GM12874 (cell line): ENCODE results near the gene ODF2.

ENCODE experiments used
- TF ChIP-seq, protein P1 (sequence below): IDR thresholded peaks from 2 replicates; pipeline ENCODE4 v1.5.1; 2011; ENCODE audit warnings: low read depth, mild to moderate bottlenecking, control low read depth, low read length, moderate library complexity; ENCODE audit not compliant: insufficient read depth

The ODF2 gene

DNA sequence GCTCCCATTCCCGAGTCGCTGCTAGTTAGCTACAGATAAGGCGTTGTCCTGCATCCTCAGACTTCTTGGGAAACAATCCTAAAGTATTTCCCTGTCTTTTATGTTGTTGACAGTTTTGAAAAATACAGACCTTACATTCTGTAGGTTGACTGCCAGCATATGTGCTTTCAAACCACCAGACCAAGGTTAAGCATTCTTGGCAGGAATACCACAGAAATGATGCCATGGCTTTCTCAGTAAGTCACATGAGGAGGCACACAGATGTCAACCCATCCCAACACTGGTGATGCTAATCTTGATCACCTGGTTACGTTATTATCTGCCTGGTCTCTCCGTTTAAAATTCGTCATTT is 49.6 kb downstream of the ODF2 start:
- TF ChIP-seq, protein P1, sequence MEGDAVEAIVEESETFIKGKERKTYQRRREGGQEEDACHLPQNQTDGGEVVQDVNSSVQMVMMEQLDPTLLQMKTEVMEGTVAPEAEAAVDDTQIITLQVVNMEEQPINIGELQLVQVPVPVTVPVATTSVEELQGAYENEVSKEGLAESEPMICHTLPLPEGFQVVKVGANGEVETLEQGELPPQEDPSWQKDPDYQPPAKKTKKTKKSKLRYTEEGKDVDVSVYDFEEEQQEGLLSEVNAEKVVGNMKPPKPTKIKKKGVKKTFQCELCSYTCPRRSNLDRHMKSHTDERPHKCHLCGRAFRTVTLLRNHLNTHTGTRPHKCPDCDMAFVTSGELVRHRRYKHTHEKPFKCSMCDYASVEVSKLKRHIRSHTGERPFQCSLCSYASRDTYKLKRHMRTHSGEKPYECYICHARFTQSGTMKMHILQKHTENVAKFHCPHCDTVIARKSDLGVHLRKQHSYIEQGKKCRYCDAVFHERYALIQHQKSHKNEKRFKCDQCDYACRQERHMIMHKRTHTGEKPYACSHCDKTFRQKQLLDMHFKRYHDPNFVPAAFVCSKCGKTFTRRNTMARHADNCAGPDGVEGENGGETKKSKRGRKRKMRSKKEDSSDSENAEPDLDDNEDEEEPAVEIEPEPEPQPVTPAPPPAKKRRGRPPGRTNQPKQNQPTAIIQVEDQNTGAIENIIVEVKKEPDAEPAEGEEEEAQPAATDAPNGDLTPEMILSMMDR = no peak

DNA sequence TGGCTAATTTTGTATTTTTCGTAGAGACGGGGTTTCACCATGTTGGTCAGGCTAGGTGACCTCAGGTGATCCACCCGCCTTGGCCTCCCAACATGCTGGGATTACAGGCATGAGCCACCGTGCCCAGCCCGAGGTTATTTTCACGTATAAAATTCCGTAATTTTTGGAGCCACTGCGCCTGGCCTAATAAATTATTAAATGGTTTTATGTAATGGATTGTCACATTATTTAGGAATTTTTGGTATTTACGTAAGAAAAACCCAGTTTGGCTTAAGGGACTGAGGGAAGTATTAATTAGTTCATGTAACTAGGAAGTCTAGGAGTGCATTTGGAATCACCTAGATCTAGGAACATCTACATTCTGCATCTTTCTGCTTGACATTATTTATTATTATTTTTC is 57.0 kb downstream of the ODF2 start:
- TF ChIP-seq, protein P1 = no peak

DNA sequence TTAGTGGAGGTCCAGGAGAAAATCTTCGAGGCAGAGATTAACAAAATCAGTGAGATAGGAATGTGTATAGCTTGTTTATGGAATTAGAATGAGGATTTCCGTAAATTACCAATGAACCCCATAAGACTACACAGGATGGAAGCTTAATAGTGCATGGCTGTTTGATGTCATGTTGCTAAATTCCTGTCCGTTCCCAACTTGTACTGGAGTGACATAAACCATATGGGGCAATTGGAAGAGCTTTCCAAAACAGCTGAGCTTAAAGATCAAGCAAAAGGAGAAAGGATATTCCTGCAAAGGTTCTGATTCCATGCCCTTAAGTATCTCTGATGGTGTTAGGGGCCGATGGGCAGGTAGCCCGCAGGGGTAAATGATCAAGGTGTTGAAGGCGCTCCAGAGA is 66.2 kb downstream of the ODF2 start:
- TF ChIP-seq, protein P1 = no peak

DNA sequence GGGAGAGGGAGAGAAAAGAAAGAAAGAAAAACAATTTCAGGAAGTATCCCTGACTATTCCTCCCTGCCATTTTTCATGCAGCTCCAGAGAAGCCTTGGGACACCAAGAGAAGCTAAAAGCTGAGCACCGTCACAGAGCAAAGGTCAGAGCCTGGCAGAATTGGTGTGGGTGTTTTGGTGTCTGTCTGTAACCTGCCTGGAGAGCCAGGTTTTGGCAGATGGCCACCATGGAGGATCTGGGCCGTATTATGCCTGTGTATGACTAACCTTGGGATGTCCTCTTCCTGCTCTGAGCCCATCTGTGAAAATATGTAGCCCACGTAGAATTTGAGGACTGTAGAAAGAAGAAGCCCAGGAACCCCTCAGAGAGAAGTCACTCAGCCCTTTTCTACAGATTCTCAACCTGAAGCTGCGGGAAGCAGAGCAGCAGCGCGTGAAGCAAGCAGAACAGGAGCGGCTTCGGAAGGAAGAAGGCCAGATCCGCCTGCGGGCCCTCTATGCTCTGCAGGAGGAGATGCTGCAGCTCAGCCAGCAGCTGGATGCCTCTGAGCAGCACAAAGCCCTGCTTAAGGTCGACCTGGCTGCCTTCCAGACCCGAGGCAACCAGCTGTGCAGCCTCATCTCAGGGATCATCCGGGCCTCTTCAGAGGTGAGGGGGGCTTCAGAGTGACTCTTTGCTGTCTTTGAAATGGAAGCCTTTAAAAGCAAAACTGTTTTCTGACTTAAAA is 67.6 kb downstream of the ODF2 start:
- TF ChIP-seq, protein P1 = no peak

DNA sequence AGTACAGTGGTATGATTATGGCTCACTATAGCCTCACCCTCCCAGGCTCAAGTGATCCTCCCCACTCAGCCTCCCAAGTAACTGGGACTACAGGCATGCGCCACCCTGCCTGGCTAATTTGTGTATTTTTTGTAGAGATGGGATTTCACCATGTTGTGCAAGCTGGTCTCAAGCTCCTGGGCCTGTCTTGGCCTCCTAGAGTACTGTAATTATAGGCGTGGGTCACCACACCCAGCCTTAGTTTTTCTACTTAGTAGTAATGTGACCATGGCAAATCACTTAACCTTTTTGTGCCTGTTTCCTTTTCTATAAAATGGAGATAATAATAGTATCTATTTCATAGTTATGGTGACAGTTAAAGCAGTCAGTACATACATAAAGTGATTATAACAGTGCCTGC is 70.9 kb downstream of the ODF2 start:
- TF ChIP-seq, protein P1 = no peak

DNA sequence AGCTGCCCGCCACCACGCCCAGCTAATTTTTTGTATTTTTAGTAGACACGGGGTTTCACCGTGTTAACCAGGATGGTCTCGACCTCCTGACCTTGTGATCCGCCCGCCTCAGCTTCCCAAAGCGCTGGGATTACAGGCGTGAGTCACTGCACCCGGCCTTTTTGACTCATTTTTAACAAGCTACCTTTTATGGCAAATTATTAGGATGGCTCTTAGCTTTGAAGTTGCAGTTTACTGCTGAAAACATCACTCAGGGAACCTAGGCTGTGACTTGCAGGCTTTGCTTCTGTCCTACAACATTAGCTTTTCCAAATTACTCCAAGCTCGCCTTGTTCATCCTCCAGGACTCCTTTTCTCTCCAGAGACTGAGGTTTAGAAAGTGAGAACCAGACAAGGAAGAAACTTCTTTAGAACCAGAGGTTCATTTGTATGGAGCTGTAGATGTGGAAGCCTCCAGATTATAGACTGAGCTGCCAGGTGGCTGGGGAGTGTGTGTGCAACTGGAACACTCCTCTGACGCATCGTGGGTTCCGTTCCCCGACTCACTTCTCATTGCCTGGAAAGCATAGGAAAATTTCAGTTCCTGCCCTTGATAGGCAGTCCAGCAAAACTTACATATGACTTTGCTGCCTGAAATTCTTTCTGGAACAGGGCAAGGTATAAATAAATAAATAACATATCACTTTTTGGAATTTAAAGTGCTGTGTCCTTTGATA is 72.8 kb downstream of the ODF2 start:
- TF ChIP-seq, protein P1 = no peak

DNA sequence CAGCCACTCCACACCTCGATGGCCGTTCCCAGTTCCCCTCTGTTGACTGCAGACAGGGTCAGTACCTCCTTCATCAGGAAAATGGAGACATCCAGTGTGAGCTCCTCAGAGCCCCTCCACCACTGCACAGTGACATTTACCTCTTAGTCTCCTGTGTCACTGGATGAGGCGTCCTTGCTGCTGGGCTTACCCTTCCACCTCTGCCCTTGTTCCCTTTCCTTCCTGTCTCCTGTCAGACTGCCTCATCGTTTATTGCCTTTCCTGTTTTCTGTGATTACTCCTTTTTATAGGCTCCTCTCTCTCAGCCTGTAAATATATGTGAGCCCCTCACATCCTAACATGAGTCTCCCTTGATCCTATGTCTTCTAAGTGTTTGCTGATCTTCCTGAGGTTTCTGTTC is 73.4 kb downstream of the ODF2 start:
- TF ChIP-seq, protein P1 = no peak
